Spinal cord (tissue), 10 donors: Measurements from ENCODE around the gene AZU1. TPM values are rescaled to one million over a fixed set of nuclear protein-coding genes. Genes with fewer than 3 reads are reported as not detected.
"Not testable (repeated sequence)": the region's sequence is repeated elsewhere in the genome, so short reads cannot be mapped to it uniquely, and the experiment has no call there.

ENCODE experiments used
- DNase-seq, 6 donors: peaks; one replicate each; pipeline versions ENCODE4 v3.0.0 to v3.0.0-alpha.2; 2013 to 2015; ENCODE audit warnings: low spot score in 6 of 6, low read depth in 4 of 6
- H3K27ac ChIP-seq: one replicate; pipeline ENCODE4 v1.5.1; 2013; ENCODE audit warnings: low read depth, low read length, control low read depth
- H3K27me3 ChIP-seq: one replicate; pipeline ENCODE4 v1.6.1; 2013; ENCODE audit warnings: low read length; ENCODE audit not compliant: control insufficient read depth, insufficient read depth
- H3K36me3 ChIP-seq: one replicate; pipeline ENCODE4 v1.6.1; 2013; ENCODE audit warnings: low read length; ENCODE audit not compliant: control insufficient read depth, insufficient read depth
- H3K4me1 ChIP-seq: one replicate; pipeline ENCODE4 v1.6.1; 2013; ENCODE audit warnings: low read length; ENCODE audit not compliant: control insufficient read depth, insufficient read depth
- H3K4me3 ChIP-seq: one replicate; pipeline ENCODE4 v1.5.1; 2013; ENCODE audit warnings: low read depth, low read length, control low read depth
- H3K9me3 ChIP-seq: one replicate; pipeline ENCODE4 v1.6.1; 2013; ENCODE audit warnings: low read length; ENCODE audit not compliant: control insufficient read depth, insufficient read depth
- WGBS: methylation state at CpG from one replicate; pipeline ENCODE4 v1.1.5; 2013; ENCODE audit warnings: missing lambda C conversion rate; ENCODE audit not compliant: insufficient coverage; 5-methylcytosine and 5-hydroxymethylcytosine counted together
- polyA plus RNA-seq, 2 donors: library from polyadenylated mRNA; unstranded; fragments of 120-200 nt; gene quantifications; one replicate each; pipeline ENCODE4 v1.2.1, GENCODE V29; 2013; ENCODE audit not compliant: insufficient read length in 2 of 2
- small RNA-seq: library from RNA; depleted of rRNA; stranded (forward); fragments of <200 nt; gene quantifications from one replicate; pipeline ENCODE3, GENCODE V24; 2014; ENCODE audit warnings: low replicate concordance
- total RNA-seq, 2 donors: library from RNA; depleted of rRNA in 1 of 2; stranded (reverse); fragments of 120-200 nt in 1 of 2; fragments of >200 nt in 1 of 2; gene quantifications; one replicate each; pipeline versions ENCODE4 v1.2.3 to v1.2.4, GENCODE V29; 2013 to 2014
- donor health status: healthy.

AZU1 gene
- total and polyA plus RNA-seq, 4 donors = 2.0 to 14.2 (median 3.3) TPM

- H3K4me1 ChIP-seq, H3K4me3 ChIP-seq, DNase-seq, H3K27me3 ChIP-seq, H3K9me3 ChIP-seq, H3K27ac ChIP-seq: not testable (repeated sequence)
- WGBS = 94% methylated on average over 3 of the region's 23 CpGs
- H3K36me3 ChIP-seq = peaks cover 100% of the 10 kb centered on the region
Observed at GRCh38 chr19:877992-878660, 50.5 kb downstream of the AZU1 start.

- not testable (repeated sequence) for H3K27me3 ChIP-seq, H3K4me1 ChIP-seq, H3K4me3 ChIP-seq, DNase-seq, H3K9me3 ChIP-seq, H3K27ac ChIP-seq
- WGBS = 88% methylated on average over 16 of the region's 24 CpGs
- peaks cover 100% of the 10 kb centered on the region for H3K36me3 ChIP-seq
Observed at GRCh38 chr19:878751-879561, 51.3 kb downstream of the AZU1 start.

GRCh38 chr19:879711-880438 is 52.2 kb downstream of the AZU1 start:
- H3K4me3 ChIP-seq = no peak overlapping the region
- 89% methylated on average over 31 of the region's 37 CpGs for WGBS
- no peaks in the 10 kb centered on the region for H3K4me1 ChIP-seq
- no peaks in the 10 kb centered on the region for H3K27me3 ChIP-seq
- peaks cover 100% of the 10 kb centered on the region for H3K36me3 ChIP-seq
- no peak for DNase-seq
- H3K27ac ChIP-seq = no peak overlapping the region
- H3K9me3 ChIP-seq = no peaks in the 10 kb centered on the region

Small RNA genes lying within 50 kb of the gene (small RNA-seq; reads per million reads assigned to genes)
- not detected for gene MIR3187

Other genes starting within 250 kb of the AZU1 start
- gene HCN2, start 238.0 kb upstream of the AZU1 start, total RNA-seq = 10 to 100 TPM in 1 of 2 donors, 1 to 10 TPM in 1; 8.6 to 35.7 TPM
- 10 to 100 TPM; 82.5 to 85.8 TPM for gene HCN2, start 238.0 kb upstream of the AZU1 start, polyA plus RNA-seq
- 10 to 100 TPM; 11.8 to 40.8 TPM for gene POLRMT, start 194.3 kb upstream of the AZU1 start, total RNA-seq
- gene POLRMT, start 194.3 kb upstream of the AZU1 start, polyA plus RNA-seq = 10 to 100 TPM; 51.6 to 54.2 TPM
- gene FGF22, start 188.0 kb upstream of the AZU1 start, total RNA-seq = 1 to 10 TPM in 1 of 2 donors, under 1 TPM in 1; 0.72 to 1.2 TPM
- 1 to 10 TPM; 2.2 to 2.5 TPM for gene FGF22, start 188.0 kb upstream of the AZU1 start, polyA plus RNA-seq
- gene RNF126, start 164.6 kb upstream of the AZU1 start, total RNA-seq = 10 to 100 TPM; 13.4 to 20.3 TPM
- 10 to 100 TPM; 50.9 to 61.6 TPM for gene RNF126, start 164.6 kb upstream of the AZU1 start, polyA plus RNA-seq
- 10 to 100 TPM; 11.5 to 32.1 TPM for gene FSTL3, start 151.4 kb upstream of the AZU1 start, total RNA-seq
- 10 to 100 TPM; 11.3 to 18.5 TPM for gene FSTL3, start 151.4 kb upstream of the AZU1 start, polyA plus RNA-seq
- gene PRSS57, start 132.4 kb upstream of the AZU1 start, total RNA-seq = 1 to 10 TPM in 1 of 2 donors, under 1 TPM in 1; 0.33 to 1.1 TPM
- under 1 TPM in 1 of 2 donors, not detected in 1; 0.15 TPM for gene PRSS57, start 132.4 kb upstream of the AZU1 start, polyA plus RNA-seq
- 10 to 100 TPM; 48.8 to 72.4 TPM for gene PALM, start 118.9 kb upstream of the AZU1 start, total RNA-seq
- gene PALM, start 118.9 kb upstream of the AZU1 start, polyA plus RNA-seq = 100 to 1,000 TPM; 237 to 260 TPM
- under 1 TPM; 0.40 to 0.66 TPM for gene MISP, start 76.7 kb upstream of the AZU1 start, total RNA-seq
- gene MISP, start 76.7 kb upstream of the AZU1 start, polyA plus RNA-seq = under 1 TPM; 0.41 to 0.42 TPM
- gene PTBP1, start 30.4 kb upstream of the AZU1 start, total RNA-seq = 10 to 100 TPM; 51.3 to 91.9 TPM
- gene PTBP1, start 30.4 kb upstream of the AZU1 start, polyA plus RNA-seq = 100 to 1,000 TPM; 137 to 152 TPM
- gene PLPPR3, start 5.9 kb upstream of the AZU1 start, total RNA-seq = 10 to 100 TPM; 26.1 to 29.3 TPM
- gene PLPPR3, start 5.9 kb upstream of the AZU1 start, polyA plus RNA-seq = 100 to 1,000 TPM; 201 to 245 TPM
- 10 to 100 TPM in 1 of 2 donors, 1 to 10 TPM in 1; 3.8 to 37.1 TPM for gene PRTN3, start 13.2 kb downstream of the AZU1 start, total RNA-seq
- under 1 TPM; 0.41 to 0.72 TPM for gene PRTN3, start 13.2 kb downstream of the AZU1 start, polyA plus RNA-seq
- gene ELANE, start 24.5 kb downstream of the AZU1 start, total RNA-seq = 10 to 100 TPM in 1 of 2 donors, under 1 TPM in 1; 0.99 to 23.5 TPM
- gene ELANE, start 24.5 kb downstream of the AZU1 start, polyA plus RNA-seq = under 1 TPM in 1 of 2 donors, not detected in 1; 0.18 TPM
- 1 to 10 TPM; 4.2 to 6.5 TPM for gene CFD, start 31.8 kb downstream of the AZU1 start, total RNA-seq
- gene CFD, start 31.8 kb downstream of the AZU1 start, polyA plus RNA-seq = 1 to 10 TPM; 2.8 to 5.1 TPM
- gene MED16, start 65.3 kb downstream of the AZU1 start, total RNA-seq = 10 to 100 TPM; 20.3 to 20.4 TPM
- gene MED16, start 65.3 kb downstream of the AZU1 start, polyA plus RNA-seq = 10 to 100 TPM; 56.5 to 66.1 TPM
- gene RNU6-9, start 65.6 kb downstream of the AZU1 start, total RNA-seq = not detected
- not detected for gene RNU6-9, start 65.6 kb downstream of the AZU1 start, polyA plus RNA-seq
- 10 to 100 TPM; 20.9 to 23.6 TPM for gene R3HDM4, start 85.4 kb downstream of the AZU1 start, total RNA-seq
- gene R3HDM4, start 85.4 kb downstream of the AZU1 start, polyA plus RNA-seq = 10 to 100 TPM; 71.6 to 72.2 TPM
- gene KISS1R, start 89.5 kb downstream of the AZU1 start, total RNA-seq = 1 to 10 TPM in 1 of 2 donors, under 1 TPM in 1; 0.50 to 2.1 TPM
- 1 to 10 TPM; 2.3 to 2.7 TPM for gene KISS1R, start 89.5 kb downstream of the AZU1 start, polyA plus RNA-seq
- gene ARID3A, start 98.2 kb downstream of the AZU1 start, total RNA-seq = 10 to 100 TPM in 1 of 2 donors, 1 to 10 TPM in 1; 4.8 to 14.8 TPM
- gene ARID3A, start 98.2 kb downstream of the AZU1 start, polyA plus RNA-seq = 10 to 100 TPM in 1 of 2 donors, 1 to 10 TPM in 1; 7.2 to 10.5 TPM
- gene WDR18, start 156.5 kb downstream of the AZU1 start, total RNA-seq = 10 to 100 TPM; 37.4 to 41.7 TPM
- 10 to 100 TPM; 58.3 to 64.0 TPM for gene WDR18, start 156.5 kb downstream of the AZU1 start, polyA plus RNA-seq
- under 1 TPM; 0.22 to 0.30 TPM for gene GRIN3B, start 172.6 kb downstream of the AZU1 start, total RNA-seq
- 1 to 10 TPM; 1.3 to 1.5 TPM for gene GRIN3B, start 172.6 kb downstream of the AZU1 start, polyA plus RNA-seq
- gene TMEM259, start 193.3 kb downstream of the AZU1 start, total RNA-seq = 10 to 100 TPM; 32.7 to 97.4 TPM
- gene TMEM259, start 193.3 kb downstream of the AZU1 start, polyA plus RNA-seq = 100 to 1,000 TPM; 163 to 191 TPM
- gene RNU6-2, start 193.7 kb downstream of the AZU1 start, total RNA-seq = not detected
- gene RNU6-2, start 193.7 kb downstream of the AZU1 start, polyA plus RNA-seq = not detected
- gene CNN2, start 198.8 kb downstream of the AZU1 start, total RNA-seq = 10 to 100 TPM; 26.3 to 43.4 TPM
- gene CNN2, start 198.8 kb downstream of the AZU1 start, polyA plus RNA-seq = 10 to 100 TPM; 35.7 to 40.3 TPM
- gene ABCA7, start 212.3 kb downstream of the AZU1 start, total RNA-seq = 10 to 100 TPM in 1 of 2 donors, 1 to 10 TPM in 1; 9.4 to 14.5 TPM
- 10 to 100 TPM; 16.8 to 23.7 TPM for gene ABCA7, start 212.3 kb downstream of the AZU1 start, polyA plus RNA-seq
- gene ARHGAP45, start 239.3 kb downstream of the AZU1 start, total RNA-seq = 1 to 10 TPM; 5.1 to 7.3 TPM
- 10 to 100 TPM; 16.9 to 17.4 TPM for gene ARHGAP45, start 239.3 kb downstream of the AZU1 start, polyA plus RNA-seq